Mammary microvascular endothelial cell (primary cell): ENCODE measurements around the gene USP17L17. TPM values are rescaled to one million over a fixed set of nuclear protein-coding genes. Genes with fewer than 3 reads are reported as not detected.

Experiments used
- total RNA-seq: library from RNA; depleted of rRNA; stranded (reverse); fragments of >200 nt; gene quantifications from 2 replicates; pipeline ENCODE4 v1.2.3, GENCODE V29; 2015

USP17L17 gene
- total RNA-seq, result not detected in 2 replicates

DNA sequence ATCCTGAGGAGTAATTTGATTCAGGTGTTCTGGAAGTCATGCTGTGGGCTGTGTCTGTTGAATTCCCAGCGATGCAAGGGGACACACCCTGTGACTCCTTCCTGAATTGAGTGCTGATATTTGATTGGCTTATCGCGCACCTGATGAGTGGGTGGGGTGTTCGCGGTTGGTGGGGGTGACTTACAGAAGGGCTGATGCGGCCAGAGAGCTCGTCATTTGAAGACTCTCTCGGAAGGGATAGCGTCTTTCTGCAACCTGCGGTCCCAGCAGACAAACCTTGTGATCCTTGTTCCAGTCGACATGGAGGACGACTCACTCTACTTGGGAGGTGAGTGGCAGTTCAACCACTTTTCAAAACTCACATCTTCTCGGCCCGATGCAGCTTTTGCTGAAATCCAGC is at the start of gene USP17L17:
TSS of gene USP17L17 (plus strand) at position 301 of the 400 bp plus-strand sequence. CDS start at position 301, 0 bp downstream.

DNA sequence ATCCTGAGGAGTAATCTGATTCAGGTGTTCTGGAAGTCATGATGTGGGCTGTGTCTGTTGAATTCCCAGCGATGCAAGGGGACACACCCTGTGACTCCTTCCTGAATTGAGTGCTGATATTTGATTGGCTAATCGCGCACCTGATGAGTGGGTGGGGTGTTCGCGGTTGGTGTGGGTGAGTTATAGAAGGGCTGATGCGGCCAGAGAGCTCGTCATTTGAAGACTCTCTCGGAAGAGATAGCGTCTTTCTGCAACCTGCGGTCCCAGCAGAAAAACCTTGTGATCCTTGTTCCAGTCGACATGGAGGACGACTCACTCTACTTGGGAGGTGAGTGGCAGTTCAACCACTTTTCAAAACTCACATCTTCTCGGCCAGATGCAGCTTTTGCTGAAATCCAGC is 33.3 kb upstream of the USP17L17 start, which contains the start of gene USP17L10:
TSS of gene USP17L10 (plus strand) at position 301 of the 400 bp plus-strand sequence. CDS start at position 301, 0 bp downstream.

GRCh38 chr4:9215105-9215504 is 28.6 kb upstream of the USP17L17 start, which contains the start of gene USP17L11:
USP17L11 (plus strand) TSS chr4:9215405; CDS start chr4:9215405, 0 bp downstream.

GRCh38 chr4:9219852-9220251 is 23.8 kb upstream of the USP17L17 start, which contains the start of gene USP17L12:
USP17L12 (plus strand) TSS chr4:9220152; CDS start chr4:9220152, 0 bp downstream.

DNA sequence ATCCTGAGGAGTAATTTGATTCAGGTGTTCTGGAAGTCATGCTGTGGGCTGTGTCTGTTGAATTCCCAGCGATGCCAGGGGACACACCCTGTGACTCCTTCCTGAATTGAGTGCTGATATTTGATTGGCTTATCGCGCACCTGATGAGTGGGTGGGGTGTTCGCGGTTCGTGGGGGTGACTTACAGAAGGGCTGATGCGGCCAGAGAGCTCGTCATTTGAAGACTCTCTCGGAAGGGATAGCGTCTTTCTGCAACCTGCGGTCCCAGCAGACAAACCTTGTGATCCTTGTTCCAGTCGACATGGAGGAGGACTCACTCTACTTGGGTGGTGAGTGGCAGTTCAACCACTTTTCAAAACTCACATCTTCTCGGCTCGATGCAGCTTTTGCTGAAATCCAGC is 19.1 kb upstream of the USP17L17 start, which contains the start of gene USP17L13:
TSS of gene USP17L13 (plus strand) at position 301 of the 400 bp plus-strand sequence. CDS start at position 301, 0 bp downstream.

DNA sequence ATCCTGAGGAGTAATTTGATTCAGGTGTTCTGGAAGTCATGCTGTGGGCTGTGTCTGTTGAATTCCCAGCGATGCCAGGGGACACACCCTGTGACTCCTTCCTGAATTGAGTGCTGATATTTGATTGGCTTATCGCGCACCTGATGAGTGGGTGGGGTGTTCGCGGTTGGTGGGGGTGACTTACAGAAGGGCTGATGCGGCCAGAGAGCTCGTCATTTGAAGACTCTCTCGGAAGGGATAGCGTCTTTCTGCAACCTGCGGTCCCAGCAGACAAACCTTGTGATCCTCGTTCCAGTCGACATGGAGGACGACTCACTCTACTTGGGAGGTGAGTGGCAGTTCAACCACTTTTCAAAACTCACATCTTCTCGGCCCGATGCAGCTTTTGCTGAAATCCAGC is 9.6 kb upstream of the USP17L17 start, which contains the start of gene USP17L15:
TSS of gene USP17L15 (plus strand) at position 301 of the 400 bp plus-strand sequence. CDS start at position 301, 0 bp downstream.

DNA sequence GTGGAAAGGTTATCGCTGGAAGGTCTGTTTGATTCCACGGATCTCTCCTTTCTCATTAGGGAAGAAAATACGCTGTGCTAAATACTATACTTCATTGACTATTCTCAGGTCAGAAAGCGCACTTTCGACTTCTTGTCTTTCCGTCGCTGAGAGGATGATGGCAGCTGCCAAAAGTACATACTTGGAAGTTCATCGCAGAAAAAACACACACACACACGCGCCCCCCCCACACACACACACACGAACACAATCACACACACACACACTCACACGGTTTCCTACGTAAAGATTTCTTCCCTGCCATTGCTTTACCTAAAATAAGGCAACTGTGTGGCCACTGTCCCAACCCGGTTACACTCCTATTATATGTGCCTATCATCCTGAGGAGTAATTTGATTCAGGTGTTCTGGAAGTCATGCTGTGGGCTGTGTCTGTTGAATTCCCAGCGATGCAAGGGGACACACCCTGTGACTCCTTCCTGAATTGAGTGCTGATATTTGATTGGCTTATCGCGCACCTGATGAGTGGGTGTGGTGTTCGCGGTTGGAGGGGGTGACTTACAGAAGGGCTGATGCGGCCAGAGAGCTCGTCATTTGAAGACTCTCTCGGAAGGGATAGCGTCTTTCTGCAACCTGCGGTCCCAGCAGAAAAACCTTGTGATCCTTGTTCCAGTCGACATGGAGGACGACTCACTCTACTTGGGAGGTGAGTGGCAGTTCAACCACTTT is 4.4 kb downstream of the USP17L17 start, which contains the start of gene USP17L18:
TSS of gene USP17L18 (plus strand) at position 678 of the 728 bp plus-strand sequence. CDS start at position 678, 0 bp downstream.

GRCh38 chr4:9253078-9253477 is 9.4 kb downstream of the USP17L17 start, which contains the start of gene USP17L19:
USP17L19 (plus strand) TSS chr4:9253378; CDS start chr4:9253378, 0 bp downstream.

DNA sequence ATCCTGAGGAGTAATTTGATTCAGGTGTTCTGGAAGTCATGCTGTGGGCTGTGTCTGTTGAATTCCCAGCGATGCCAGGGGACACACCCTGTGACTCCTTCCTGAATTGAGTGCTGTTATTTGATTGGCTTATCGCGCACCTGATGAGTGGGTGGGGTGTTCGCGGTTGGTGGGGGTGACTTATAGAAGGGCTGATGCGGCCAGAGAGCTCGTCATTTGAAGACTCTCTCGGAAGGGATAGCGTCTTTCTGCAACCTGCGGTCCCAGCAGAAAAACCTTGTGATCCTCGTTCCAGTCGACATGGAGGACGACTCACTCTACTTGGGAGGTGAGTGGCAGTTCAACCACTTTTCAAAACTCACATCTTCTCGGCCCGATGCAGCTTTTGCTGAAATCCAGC is 14.1 kb downstream of the USP17L17 start, which contains the start of gene USP17L20:
TSS of gene USP17L20 (plus strand) at position 301 of the 400 bp plus-strand sequence. CDS start at position 301, 0 bp downstream.

GRCh38 chr4:9262572-9262971 is 18.9 kb downstream of the USP17L17 start, which contains the start of gene USP17L21:
USP17L21 (plus strand) TSS chr4:9262872; CDS start chr4:9262872, 0 bp downstream.

GRCh38 chr4:9267319-9267718 is 23.6 kb downstream of the USP17L17 start, which contains the start of gene USP17L22:
USP17L22 (plus strand) TSS chr4:9267619; CDS start chr4:9267619, 0 bp downstream.

Other genes with a start within 250 kb of the USP17L17 start
- gene FAM90A26, start 73.5 kb upstream of the USP17L17 start, total RNA-seq, result not detected in 2 replicates
- not detected in 2 replicates for gene USP17L10, start 33.2 kb upstream of the USP17L17 start, total RNA-seq
- gene USP17L11, start 28.5 kb upstream of the USP17L17 start, total RNA-seq, result not detected in 2 replicates
- not detected in 2 replicates for gene USP17L12, start 23.7 kb upstream of the USP17L17 start, total RNA-seq
- gene USP17L13, start 19.0 kb upstream of the USP17L17 start, total RNA-seq, result not detected in 2 replicates
- not detected in 2 replicates for gene USP17L15, start 9.5 kb upstream of the USP17L17 start, total RNA-seq
- not detected in 2 replicates for gene USP17L18, start 4.8 kb downstream of the USP17L17 start, total RNA-seq
- gene USP17L19, start 9.5 kb downstream of the USP17L17 start, total RNA-seq, result not detected in 2 replicates
- not detected in 2 replicates for gene USP17L20, start 14.2 kb downstream of the USP17L17 start, total RNA-seq
- gene USP17L21, start 19.0 kb downstream of the USP17L17 start, total RNA-seq, result not detected in 2 replicates
- not detected in 2 replicates for gene USP17L22, start 23.7 kb downstream of the USP17L17 start, total RNA-seq
- not detected in 2 replicates for gene USP17L24, start 81.3 kb downstream of the USP17L17 start, total RNA-seq
- gene USP17L25, start 86.0 kb downstream of the USP17L17 start, total RNA-seq, result not detected in 2 replicates
- not detected in 2 replicates for gene USP17L26, start 90.8 kb downstream of the USP17L17 start, total RNA-seq
- not detected in 2 replicates for gene USP17L5, start 95.5 kb downstream of the USP17L17 start, total RNA-seq
- gene USP17L27, start 100.3 kb downstream of the USP17L17 start, total RNA-seq, result not detected in 2 replicates
- gene USP17L28, start 105.0 kb downstream of the USP17L17 start, total RNA-seq, result not detected in 2 replicates
- gene USP17L29, start 109.8 kb downstream of the USP17L17 start, total RNA-seq, result not detected in 2 replicates
- not detected in 2 replicates for gene USP17L30, start 119.2 kb downstream of the USP17L17 start, total RNA-seq
- gene DEFB131A, start 200.5 kb downstream of the USP17L17 start, total RNA-seq, result not detected in 2 replicates